ENCODE measurements around the gene METTL16.
A peak's percentile ranks its signal among the peaks of the same experiment; 100 is the strongest.

The METTL16 gene

DNA sequence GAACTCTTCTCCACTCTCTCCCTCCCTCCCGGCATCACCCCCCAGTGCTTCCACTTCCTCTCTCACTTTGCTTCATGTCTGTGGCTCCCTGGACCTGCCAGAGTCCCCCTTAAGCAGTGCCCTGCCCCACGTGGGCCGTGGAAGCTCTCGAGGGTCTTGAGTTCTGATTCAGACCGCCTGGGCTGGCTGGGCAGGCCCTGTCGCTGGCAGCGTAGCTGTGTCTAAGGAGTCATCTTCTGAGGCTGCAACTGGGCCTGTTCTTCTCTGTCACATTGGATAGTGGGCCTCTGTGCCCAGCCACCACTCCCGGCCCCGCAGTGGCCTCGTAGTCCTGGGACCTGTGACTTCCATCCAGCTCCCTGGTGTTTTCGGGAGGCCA is 141.5 kb downstream of the METTL16 start:
- DNase-seq (ENCODE audit: low read depth), result no peak
- TF ChIP-seq, protein P1, sequence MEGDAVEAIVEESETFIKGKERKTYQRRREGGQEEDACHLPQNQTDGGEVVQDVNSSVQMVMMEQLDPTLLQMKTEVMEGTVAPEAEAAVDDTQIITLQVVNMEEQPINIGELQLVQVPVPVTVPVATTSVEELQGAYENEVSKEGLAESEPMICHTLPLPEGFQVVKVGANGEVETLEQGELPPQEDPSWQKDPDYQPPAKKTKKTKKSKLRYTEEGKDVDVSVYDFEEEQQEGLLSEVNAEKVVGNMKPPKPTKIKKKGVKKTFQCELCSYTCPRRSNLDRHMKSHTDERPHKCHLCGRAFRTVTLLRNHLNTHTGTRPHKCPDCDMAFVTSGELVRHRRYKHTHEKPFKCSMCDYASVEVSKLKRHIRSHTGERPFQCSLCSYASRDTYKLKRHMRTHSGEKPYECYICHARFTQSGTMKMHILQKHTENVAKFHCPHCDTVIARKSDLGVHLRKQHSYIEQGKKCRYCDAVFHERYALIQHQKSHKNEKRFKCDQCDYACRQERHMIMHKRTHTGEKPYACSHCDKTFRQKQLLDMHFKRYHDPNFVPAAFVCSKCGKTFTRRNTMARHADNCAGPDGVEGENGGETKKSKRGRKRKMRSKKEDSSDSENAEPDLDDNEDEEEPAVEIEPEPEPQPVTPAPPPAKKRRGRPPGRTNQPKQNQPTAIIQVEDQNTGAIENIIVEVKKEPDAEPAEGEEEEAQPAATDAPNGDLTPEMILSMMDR (conservative IDR thresholded peaks at IDR 0.05; ENCODE audit: low read depth, low read length), result no peak
- H3K4me3 ChIP-seq (ENCODE audit: low read length), result no peak overlapping the region

DNA sequence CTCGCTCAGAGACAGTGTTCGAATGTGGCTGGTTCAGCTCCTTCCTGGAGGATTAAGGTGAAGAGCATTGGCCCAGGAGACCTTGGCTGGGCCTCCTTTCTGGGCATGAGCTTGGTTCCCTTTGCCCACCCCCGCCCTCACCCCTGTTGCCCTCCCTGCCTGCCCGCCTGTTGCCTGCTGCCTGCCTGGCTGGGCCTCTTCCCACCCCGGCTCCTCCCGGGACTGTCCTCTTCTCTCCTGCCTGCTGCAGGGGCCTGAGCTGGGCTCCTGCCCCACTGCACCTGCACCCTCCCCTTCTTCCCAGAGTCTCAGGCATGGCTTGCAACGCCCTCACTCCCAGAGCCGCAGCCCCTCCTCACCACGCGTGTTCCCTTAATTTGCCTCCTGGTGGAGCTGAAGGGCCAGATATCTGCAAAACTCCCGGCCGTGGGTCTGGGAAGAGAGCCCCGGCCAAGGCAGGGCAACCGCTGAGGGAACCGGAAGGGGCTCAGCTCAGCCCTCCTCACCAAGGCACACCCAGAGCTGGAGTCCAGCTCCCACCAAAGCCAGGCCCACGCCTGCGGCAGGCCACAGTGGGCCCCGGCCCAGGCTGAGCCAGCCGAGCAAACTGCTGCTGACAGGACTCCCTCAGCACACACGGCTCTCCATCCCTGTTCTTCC is 142.0 kb downstream of the METTL16 start:
- H3K4me3 ChIP-seq (ENCODE audit: low read length), result no peak overlapping the region
- TF ChIP-seq, protein P1 (conservative IDR thresholded peaks at IDR 0.05; ENCODE audit: low read depth, low read length), result peak; percentile 25
- DNase-seq (ENCODE audit: low read depth), result no peak

DNA sequence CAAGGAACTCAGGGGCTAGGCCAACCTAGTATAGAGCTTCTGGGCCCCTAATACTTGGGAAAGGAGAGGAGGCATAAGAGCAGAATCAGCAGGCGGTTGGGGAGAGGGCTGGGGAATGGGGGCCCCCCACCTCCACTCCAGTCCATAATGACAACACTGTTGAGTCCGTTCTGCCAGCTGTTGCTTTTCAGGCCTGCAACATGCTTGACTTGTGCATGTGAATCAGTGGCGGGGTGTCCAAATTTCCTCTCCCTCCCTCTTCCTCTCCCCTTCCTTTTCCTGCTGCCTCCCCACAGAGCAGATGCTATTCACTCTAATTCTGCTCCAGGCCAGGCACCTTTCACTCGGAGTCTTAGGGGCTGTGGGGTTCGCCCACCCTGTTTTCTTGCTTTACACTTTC is 142.6 kb downstream of the METTL16 start:
- no peak for DNase-seq (ENCODE audit: low read depth)
- H3K4me3 ChIP-seq (ENCODE audit: low read length), result no peak overlapping the region
- TF ChIP-seq, protein P1 (conservative IDR thresholded peaks at IDR 0.05; ENCODE audit: low read depth, low read length), result no peak

DNA sequence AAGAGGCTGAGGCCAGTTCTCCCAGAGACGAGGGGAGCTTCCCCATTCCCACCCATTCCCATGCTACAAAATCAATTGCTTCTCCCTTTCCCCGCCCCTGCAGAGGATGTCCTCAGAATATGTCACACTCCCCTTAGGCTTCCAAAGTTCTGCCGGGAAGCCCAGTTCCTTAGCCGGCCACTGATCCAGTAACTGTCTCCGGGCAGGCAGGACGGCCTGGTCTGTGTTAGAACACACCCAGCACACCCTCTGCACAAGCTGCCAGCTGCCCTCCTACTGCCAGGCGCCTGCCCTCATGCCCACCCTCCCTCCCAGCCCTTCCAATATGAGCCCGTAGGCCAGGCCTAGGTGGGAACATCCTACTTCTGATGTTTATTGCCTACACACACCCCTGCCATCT is 143.3 kb downstream of the METTL16 start:
- TF ChIP-seq, protein P1 (conservative IDR thresholded peaks at IDR 0.05; ENCODE audit: low read depth, low read length), result no peak
- DNase-seq (ENCODE audit: low read depth), result no peak

DNA sequence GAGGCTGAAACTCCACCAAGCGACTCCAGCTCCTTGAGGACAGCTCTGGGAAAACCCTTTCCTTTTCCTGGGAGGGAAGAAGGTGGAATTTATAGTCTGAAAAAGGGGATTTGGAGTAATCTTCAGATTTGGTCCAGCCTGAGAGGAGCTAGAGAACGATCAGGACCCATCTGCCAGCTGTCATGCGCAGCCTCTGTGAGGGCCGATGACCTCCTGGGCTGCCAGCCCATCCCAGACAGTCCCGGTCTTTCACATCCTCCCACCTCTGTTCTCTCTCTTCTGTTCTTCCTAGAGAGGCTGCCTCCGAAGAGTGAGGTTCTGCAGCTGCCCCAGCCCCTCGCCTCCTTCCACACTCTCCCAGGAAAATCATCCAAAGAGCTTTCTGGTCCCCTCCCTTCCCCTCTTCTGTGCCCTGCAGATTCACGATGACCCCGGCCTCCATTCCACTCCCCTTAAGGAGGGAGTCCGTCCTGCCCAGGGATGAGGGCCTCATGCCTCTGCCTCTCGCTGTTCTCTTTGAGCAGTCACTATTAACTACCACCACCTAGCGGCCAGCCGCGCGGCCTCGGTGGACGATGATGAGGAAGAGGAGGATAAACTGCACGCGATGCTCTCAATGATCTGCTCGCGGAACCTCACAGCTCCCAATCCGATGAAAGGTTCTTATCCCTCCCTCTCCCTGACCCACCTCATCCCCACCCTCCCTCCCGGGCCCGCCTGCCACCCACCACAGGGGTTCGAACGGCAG is 144.8 kb downstream of the METTL16 start:
- DNase-seq (ENCODE audit: low read depth), result no peak
- TF ChIP-seq, protein P1 (conservative IDR thresholded peaks at IDR 0.05; ENCODE audit: low read depth, low read length), result peak; percentile 35
- no peak overlapping the region for H3K4me3 ChIP-seq (ENCODE audit: low read length)

More for the DNA sequence above, 143.3 kb downstream of the METTL16 start:
- H3K4me3 ChIP-seq (ENCODE audit: low read length), result no peak overlapping the region

All from retinal pigment epithelial cell (primary cell).